ENCODE results near the gene PHAF1. TPM values are rescaled to one million over a fixed set of nuclear protein-coding genes. Genes with fewer than 3 reads are reported as not detected.

PHAF1 gene
- total and polyA plus RNA-seq, 2 of the 13 experiments (the other 11 are each of a cell fraction or from before 2014, with no cell fraction given): 48.3 to 174 TPM

DNA sequence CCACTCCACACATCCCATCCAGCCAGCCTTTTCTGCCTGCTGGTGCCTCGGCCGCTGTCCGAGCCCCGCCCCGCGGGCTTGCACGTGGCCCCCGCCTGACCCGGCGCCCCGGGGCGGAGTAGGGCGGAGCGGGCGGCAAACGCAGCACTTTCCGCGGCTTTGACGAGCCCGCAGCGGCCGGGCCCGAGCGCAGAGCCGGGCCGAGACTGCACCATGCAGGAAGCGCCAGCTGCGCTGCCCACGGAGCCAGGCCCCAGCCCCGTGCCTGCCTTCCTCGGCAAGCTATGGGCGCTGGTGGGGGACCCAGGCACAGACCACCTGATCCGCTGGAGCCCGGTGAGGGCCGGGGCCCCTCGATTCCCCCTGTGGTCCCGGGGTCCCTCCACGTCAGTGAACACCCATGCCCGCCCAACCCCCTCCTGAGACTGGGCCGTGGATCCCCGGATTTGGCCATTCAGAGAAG lies 54.9 kb downstream of the PHAF1 start, which contains the start of gene HSF4 (continued):
- TF ChIP-seq, protein P1, sequence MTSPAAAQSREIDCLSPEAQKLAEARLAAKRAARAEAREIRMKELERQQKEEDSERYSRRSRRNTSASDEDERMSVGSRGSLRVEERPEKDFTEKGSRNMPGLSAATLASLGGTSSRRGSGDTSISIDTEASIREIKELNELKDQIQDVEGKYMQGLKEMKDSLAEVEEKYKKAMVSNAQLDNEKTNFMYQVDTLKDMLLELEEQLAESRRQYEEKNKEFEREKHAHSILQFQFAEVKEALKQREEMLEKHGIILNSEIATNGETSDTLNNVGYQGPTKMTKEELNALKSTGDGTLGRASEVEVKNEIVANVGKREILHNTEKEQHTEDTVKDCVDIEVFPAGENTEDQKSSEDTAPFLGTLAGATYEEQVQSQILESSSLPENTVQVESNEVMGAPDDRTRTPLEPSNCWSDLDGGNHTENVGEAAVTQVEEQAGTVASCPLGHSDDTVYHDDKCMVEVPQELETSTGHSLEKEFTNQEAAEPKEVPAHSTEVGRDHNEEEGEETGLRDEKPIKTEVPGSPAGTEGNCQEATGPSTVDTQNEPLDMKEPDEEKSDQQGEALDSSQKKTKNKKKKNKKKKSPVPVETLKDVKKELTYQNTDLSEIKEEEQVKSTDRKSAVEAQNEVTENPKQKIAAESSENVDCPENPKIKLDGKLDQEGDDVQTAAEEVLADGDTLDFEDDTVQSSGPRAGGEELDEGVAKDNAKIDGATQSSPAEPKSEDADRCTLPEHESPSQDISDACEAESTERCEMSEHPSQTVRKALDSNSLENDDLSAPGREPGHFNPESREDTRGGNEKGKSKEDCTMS (CRISPR knock-in tag; conservative IDR thresholded peaks at IDR 0.05): no peak
- TF ChIP-seq ZNF703 (CRISPR knock-in tag; IDR thresholded peaks at IDR 0.05; ENCODE audit: borderline replicate concordance) (no peak; the same call in 1 of the 2 replicates), RARG (CRISPR knock-in tag; IDR thresholded peaks at IDR 0.05; ENCODE audit: low read depth) (no peak), DMAP1 (CRISPR knock-in tag; IDR thresholded peaks at IDR 0.05) (peak; percentile 46; the same call in 1 of the 2 replicates), ARID2 (CRISPR knock-in tag; IDR thresholded peaks at IDR 0.05; ENCODE audit: borderline replicate concordance) (peak; percentile 75; the same call in 1 of the 2 replicates), SP5 (CRISPR knock-in tag; IDR thresholded peaks at IDR 0.05; ENCODE audit: borderline replicate concordance, low read depth) (peak; percentile 100), ARNT2 (CRISPR knock-in tag; IDR thresholded peaks at IDR 0.05; ENCODE audit: low read depth) (peak; percentile 94)
- TF ChIP-seq, protein P2, sequence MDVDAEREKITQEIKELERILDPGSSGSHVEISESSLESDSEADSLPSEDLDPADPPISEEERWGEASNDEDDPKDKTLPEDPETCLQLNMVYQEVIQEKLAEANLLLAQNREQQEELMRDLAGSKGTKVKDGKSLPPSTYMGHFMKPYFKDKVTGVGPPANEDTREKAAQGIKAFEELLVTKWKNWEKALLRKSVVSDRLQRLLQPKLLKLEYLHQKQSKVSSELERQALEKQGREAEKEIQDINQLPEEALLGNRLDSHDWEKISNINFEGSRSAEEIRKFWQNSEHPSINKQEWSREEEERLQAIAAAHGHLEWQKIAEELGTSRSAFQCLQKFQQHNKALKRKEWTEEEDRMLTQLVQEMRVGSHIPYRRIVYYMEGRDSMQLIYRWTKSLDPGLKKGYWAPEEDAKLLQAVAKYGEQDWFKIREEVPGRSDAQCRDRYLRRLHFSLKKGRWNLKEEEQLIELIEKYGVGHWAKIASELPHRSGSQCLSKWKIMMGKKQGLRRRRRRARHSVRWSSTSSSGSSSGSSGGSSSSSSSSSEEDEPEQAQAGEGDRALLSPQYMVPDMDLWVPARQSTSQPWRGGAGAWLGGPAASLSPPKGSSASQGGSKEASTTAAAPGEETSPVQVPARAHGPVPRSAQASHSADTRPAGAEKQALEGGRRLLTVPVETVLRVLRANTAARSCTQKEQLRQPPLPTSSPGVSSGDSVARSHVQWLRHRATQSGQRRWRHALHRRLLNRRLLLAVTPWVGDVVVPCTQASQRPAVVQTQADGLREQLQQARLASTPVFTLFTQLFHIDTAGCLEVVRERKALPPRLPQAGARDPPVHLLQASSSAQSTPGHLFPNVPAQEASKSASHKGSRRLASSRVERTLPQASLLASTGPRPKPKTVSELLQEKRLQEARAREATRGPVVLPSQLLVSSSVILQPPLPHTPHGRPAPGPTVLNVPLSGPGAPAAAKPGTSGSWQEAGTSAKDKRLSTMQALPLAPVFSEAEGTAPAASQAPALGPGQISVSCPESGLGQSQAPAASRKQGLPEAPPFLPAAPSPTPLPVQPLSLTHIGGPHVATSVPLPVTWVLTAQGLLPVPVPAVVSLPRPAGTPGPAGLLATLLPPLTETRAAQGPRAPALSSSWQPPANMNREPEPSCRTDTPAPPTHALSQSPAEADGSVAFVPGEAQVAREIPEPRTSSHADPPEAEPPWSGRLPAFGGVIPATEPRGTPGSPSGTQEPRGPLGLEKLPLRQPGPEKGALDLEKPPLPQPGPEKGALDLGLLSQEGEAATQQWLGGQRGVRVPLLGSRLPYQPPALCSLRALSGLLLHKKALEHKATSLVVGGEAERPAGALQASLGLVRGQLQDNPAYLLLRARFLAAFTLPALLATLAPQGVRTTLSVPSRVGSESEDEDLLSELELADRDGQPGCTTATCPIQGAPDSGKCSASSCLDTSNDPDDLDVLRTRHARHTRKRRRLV (CRISPR knock-in tag; IDR thresholded peaks at IDR 0.05): no peak
- TF ChIP-seq, protein P3, sequence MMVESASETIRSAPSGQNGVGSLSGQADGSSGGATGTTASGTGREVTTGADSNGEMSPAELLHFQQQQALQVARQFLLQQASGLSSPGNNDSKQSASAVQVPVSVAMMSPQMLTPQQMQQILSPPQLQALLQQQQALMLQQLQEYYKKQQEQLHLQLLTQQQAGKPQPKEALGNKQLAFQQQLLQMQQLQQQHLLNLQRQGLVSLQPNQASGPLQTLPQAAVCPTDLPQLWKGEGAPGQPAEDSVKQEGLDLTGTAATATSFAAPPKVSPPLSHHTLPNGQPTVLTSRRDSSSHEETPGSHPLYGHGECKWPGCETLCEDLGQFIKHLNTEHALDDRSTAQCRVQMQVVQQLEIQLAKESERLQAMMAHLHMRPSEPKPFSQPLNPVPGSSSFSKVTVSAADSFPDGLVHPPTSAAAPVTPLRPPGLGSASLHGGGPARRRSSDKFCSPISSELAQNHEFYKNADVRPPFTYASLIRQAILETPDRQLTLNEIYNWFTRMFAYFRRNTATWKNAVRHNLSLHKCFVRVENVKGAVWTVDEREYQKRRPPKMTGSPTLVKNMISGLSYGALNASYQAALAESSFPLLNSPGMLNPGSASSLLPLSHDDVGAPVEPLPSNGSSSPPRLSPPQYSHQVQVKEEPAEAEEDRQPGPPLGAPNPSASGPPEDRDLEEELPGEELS (CRISPR knock-in tag; IDR thresholded peaks at IDR 0.05): peak; percentile 78
- TF ChIP-seq, protein P4, sequence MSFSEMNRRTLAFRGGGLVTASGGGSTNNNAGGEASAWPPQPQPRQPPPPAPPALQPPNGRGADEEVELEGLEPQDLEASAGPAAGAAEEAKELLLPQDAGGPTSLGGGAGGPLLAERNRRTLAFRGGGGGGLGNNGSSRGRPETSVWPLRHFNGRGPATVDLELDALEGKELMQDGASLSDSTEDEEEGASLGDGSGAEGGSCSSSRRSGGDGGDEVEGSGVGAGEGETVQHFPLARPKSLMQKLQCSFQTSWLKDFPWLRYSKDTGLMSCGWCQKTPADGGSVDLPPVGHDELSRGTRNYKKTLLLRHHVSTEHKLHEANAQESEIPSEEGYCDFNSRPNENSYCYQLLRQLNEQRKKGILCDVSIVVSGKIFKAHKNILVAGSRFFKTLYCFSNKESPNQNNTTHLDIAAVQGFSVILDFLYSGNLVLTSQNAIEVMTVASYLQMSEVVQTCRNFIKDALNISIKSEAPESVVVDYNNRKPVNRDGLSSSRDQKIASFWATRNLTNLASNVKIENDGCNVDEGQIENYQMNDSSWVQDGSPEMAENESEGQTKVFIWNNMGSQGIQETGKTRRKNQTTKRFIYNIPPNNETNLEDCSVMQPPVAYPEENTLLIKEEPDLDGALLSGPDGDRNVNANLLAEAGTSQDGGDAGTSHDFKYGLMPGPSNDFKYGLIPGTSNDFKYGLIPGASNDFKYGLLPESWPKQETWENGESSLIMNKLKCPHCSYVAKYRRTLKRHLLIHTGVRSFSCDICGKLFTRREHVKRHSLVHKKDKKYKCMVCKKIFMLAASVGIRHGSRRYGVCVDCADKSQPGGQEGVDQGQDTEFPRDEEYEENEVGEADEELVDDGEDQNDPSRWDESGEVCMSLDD (CRISPR knock-in tag; IDR thresholded peaks at IDR 0.05; ENCODE audit: borderline replicate concordance): peak; percentile 86; the same call in 1 of the 2 replicates
- TF ChIP-seq, protein P5, sequence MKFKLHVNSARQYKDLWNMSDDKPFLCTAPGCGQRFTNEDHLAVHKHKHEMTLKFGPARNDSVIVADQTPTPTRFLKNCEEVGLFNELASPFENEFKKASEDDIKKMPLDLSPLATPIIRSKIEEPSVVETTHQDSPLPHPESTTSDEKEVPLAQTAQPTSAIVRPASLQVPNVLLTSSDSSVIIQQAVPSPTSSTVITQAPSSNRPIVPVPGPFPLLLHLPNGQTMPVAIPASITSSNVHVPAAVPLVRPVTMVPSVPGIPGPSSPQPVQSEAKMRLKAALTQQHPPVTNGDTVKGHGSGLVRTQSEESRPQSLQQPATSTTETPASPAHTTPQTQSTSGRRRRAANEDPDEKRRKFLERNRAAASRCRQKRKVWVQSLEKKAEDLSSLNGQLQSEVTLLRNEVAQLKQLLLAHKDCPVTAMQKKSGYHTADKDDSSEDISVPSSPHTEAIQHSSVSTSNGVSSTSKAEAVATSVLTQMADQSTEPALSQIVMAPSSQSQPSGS (CRISPR knock-in tag; IDR thresholded peaks at IDR 0.05): peak; percentile 86
- TF ChIP-seq, protein P6, sequence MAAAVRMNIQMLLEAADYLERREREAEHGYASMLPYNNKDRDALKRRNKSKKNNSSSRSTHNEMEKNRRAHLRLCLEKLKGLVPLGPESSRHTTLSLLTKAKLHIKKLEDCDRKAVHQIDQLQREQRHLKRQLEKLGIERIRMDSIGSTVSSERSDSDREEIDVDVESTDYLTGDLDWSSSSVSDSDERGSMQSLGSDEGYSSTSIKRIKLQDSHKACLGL (CRISPR knock-in tag; IDR thresholded peaks at IDR 0.05): peak; percentile 84; the same call in 1 of the 2 replicates

Data from HepG2 (cell line).